HG02798 (cell line): ENCODE measurements around the gene HIVEP2.
A peak's percentile ranks its signal among the peaks of the same experiment; 100 is the strongest.
"Not testable (repeated sequence)": the region's sequence is repeated elsewhere in the genome, so short reads cannot be mapped to it uniquely, and the experiment has no call there.

ENCODE experiments used
- ATAC-seq: cut with Tn5 transposase; IDR thresholded peaks from one replicate; pipeline ENCODE4 v1.9.1; 2021; ENCODE audit warnings: mild to moderate bottlenecking; ENCODE audit not compliant: unreplicated experiment, poor library complexity

Gene HIVEP2

GRCh38 chr6:142945049-142945445, at the start of gene HIVEP2:
Gene HIVEP2 (minus strand): TSS chr6:142945176. CDS start chr6:142774738, 170,438 bp downstream.
- ATAC-seq = peak; percentile 30

GRCh38 chr6:142993977-142994376, 49.0 kb upstream of the HIVEP2 start:
- ATAC-seq = no peak

GRCh38 chr6:142987490-142987889, 42.5 kb upstream of the HIVEP2 start:
- ATAC-seq = no peak

GRCh38 chr6:142985281-142985680, 40.3 kb upstream of the HIVEP2 start:
- no peak for ATAC-seq

- ATAC-seq = no peak
These were observed 39.4 kb upstream of the HIVEP2 start for GRCh38 chr6:142984386-142984785.

GRCh38 chr6:142975365-142975764, 30.4 kb upstream of the HIVEP2 start:
- no peak for ATAC-seq

- not testable (repeated sequence) for ATAC-seq
These were observed 26.0 kb upstream of the HIVEP2 start for GRCh38 chr6:142970941-142971340.

GRCh38 chr6:142968601-142969000, 23.6 kb upstream of the HIVEP2 start:
- no peak for ATAC-seq

- no peak for ATAC-seq
These were observed 21.3 kb upstream of the HIVEP2 start for GRCh38 chr6:142966294-142966693.

- ATAC-seq = no peak
These were observed 20.2 kb upstream of the HIVEP2 start for GRCh38 chr6:142965164-142965563.

- no peak for ATAC-seq
These were observed 15.1 kb upstream of the HIVEP2 start for GRCh38 chr6:142960098-142960497.

GRCh38 chr6:142958343-142958742, 13.4 kb upstream of the HIVEP2 start:
- ATAC-seq = no peak

- no peak for ATAC-seq
These were observed 11.8 kb upstream of the HIVEP2 start for GRCh38 chr6:142956726-142957125.

GRCh38 chr6:142954844-142955243, 9.9 kb upstream of the HIVEP2 start:
- ATAC-seq = no peak

- no peak for ATAC-seq
These were observed 8.6 kb upstream of the HIVEP2 start for GRCh38 chr6:142953373-142954273.

- ATAC-seq = peak; percentile 86
These were observed 7.6 kb upstream of the HIVEP2 start for GRCh38 chr6:142952614-142953013.

GRCh38 chr6:142950291-142950690, 5.3 kb upstream of the HIVEP2 start:
- no peak for ATAC-seq

GRCh38 chr6:142947714-142948480, 2.9 kb upstream of the HIVEP2 start:
- peak; percentile 28 for ATAC-seq

- ATAC-seq = peak; percentile 62
These were observed 2.1 kb upstream of the HIVEP2 start for GRCh38 chr6:142946924-142947713.

GRCh38 chr6:142946181-142946923, 1.4 kb upstream of the HIVEP2 start:
- peak; percentile 30 for ATAC-seq
